Cardiac fibroblast (primary cell): ENCODE measurements around the gene DGUOK.
A peak's percentile ranks its signal among the peaks of the same experiment; 100 is the strongest.

ENCODE experiments used
- DNase-seq, 2 donors: peaks; one replicate each; pipeline versions ENCODE4 v3.0.0 to v3.0.0-alpha.2; 2010; ENCODE audit warnings: low read depth in 2 of 2
- H3K4me3 ChIP-seq, 2 donors: replicated peaks in 1 of 2; 1 replicate in 1 of 2; 2 replicates in 1 of 2; pipeline ENCODE4 v1.5.1; 2011; ENCODE audit warnings: low read depth in 2 of 2, low read length in 2 of 2, mild to moderate bottlenecking in 2 of 2, moderate library complexity in 1 of 2
- TF ChIP-seq, protein P1 (sequence below): IDR thresholded peaks from one replicate; pipeline ENCODE4 v1.5.1; 2011; ENCODE audit warnings: low read depth, mild to moderate bottlenecking, low read length, inconsistent platforms

The DGUOK gene

DNA sequence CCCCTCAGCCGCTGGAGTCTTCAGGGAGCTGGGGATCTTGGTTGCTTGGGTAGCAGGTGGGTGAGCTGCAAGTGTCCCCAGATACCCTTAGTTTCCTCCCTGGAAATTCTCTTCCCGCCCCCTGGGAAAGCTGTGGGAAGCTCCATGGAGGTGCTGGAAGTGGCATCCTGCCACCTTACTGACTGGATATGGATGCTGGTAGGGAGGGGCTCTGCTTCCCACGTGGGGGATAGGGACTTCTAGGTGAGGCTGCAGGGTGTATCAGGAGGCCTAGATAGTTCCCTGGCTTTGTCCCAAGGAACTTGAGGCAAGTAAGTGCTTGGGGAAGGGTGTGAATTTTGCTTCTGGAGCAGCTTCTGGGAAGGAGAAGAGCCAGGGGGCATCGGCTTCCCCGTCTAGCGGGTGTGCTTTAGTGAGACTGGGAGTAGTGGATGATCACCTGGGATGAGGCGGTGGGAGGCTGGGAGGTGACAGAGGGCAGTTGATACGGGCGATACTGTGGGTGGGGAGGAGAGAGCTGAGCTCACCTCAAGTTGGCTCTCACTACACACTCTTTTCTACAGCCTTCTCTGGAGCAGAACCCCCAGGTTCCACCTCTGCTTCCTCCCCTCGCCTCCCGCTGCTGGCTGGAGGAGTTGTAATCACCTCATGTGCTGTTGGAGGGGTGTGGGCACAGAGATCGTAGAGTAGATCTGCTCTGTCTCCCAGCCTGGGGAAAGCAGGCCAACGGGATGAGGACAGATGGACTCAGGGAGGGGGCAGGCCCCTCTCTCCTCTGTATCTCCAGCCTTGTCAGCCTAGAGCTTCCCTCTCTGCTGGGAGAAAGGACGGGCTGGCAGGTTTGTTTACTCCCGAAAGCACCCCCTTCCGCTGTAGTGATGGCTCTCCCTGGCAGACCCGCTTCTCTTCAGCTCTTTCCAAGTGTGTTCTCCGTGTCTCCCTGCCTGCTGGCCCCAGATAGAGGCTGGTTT, 77.8 kb downstream of the DGUOK start:
- no peak for DNase-seq
- peak overlapping the region in 1 of 2 donors; percentile 73 for H3K4me3 ChIP-seq
- TF ChIP-seq, protein P1, sequence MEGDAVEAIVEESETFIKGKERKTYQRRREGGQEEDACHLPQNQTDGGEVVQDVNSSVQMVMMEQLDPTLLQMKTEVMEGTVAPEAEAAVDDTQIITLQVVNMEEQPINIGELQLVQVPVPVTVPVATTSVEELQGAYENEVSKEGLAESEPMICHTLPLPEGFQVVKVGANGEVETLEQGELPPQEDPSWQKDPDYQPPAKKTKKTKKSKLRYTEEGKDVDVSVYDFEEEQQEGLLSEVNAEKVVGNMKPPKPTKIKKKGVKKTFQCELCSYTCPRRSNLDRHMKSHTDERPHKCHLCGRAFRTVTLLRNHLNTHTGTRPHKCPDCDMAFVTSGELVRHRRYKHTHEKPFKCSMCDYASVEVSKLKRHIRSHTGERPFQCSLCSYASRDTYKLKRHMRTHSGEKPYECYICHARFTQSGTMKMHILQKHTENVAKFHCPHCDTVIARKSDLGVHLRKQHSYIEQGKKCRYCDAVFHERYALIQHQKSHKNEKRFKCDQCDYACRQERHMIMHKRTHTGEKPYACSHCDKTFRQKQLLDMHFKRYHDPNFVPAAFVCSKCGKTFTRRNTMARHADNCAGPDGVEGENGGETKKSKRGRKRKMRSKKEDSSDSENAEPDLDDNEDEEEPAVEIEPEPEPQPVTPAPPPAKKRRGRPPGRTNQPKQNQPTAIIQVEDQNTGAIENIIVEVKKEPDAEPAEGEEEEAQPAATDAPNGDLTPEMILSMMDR: no peak

DNA sequence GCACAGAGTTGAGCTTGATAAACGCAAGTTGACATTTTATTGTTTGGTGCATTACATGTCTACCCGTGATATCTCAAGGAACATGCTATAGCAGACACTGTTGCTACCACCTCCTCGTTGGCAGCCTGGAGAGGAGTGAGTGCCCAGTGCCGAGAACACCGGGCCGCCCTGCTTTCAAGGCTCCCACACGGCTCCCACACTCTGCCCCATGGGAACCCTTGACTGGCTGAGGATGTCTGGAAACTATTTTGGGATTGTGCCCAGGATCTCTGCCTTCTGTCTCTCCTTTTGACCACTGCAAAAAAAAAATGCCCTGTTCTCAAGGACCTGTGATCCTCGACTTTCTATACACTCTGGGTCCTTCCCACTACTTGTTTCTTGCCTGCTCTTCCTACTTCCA, 79.1 kb downstream of the DGUOK start:
- peak; percentile 54 to 58 for DNase-seq
- no peak overlapping the region for H3K4me3 ChIP-seq
- TF ChIP-seq, protein P1: no peak

DNA sequence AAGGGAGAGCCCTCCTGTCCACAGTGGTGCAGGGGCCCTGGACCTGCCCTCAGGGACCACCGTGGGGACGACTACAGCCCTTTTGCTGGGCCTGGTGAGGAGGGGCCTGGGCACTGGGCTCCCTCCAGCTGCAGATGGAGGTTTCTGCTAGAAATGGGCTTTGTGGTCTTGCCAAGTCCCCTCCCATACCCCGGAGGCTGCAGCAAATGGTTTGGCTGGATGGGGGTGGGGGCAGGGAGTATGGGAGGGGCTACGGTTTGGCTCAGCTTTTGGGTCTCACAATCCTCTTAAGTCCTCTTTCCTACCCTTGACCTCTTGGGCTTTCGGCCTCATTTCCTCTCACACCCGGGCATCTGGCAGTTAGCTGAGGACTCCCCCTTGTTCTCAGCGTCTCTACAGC, 79.8 kb downstream of the DGUOK start:
- H3K4me3 ChIP-seq: no peak overlapping the region
- TF ChIP-seq, protein P1: no peak
- peak in 1 of 2 donors; percentile 67 for DNase-seq

DNA sequence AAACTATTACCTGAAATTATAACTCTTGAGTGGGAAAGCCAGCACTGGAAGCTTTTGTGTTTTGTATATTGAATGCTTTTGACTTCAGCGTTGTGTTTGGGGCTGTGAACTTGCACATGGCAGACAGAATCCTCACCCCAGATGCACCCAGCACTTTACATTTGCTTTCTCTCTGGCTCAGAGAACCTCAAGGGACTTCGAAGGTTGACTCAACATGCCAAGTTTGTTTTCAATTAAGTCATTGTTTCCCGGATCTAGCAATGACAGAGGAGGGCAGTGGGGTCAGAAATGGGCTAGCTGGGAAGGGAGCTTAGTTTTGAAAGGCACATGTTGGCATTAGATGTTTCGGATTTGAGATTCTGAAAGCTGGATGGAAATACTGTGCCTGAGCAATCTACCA, 80.4 kb downstream of the DGUOK start:
- TF ChIP-seq, protein P1: no peak
- no peak overlapping the region for H3K4me3 ChIP-seq
- peak; percentile 37 to 80 for DNase-seq

DNA sequence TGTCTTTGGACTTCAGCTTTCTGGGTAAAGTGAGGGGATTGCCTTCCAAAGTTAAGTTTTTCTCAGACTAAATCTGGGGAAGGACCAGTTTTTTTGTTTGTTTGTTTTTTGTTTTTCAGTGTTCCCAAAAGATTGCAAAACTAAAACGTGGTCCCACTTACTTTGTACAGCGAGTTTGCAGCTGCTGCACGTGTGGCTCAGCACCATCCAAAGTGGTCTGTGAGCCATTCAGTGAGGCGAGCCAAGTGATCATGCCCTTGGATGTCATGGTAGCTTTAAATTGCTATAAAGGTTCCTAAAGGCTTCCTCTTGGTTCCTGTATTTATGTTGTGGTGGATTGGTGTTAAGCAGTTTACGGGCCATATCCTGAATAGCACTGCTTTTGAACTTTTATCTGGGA, 81.0 kb downstream of the DGUOK start:
- H3K4me3 ChIP-seq: no peak overlapping the region
- no peak for DNase-seq
- TF ChIP-seq, protein P1: no peak
